Progenitor cell of endocrine pancreas (in vitro differentiated cells): ENCODE measurements around the gene OPHN1. TPM values are rescaled to one million over a fixed set of nuclear protein-coding genes. Genes with fewer than 3 reads are reported as not detected.

Experiments used
- DNase-seq: peaks from one replicate; pipeline ENCODE4 v3.0.0; 2021; ENCODE audit warnings: low spot score; ENCODE audit not compliant: unreplicated experiment
- H3K27ac Mint-ChIP-seq: 2 replicates; pipeline ENCODE4 v1.8.0; 2021; ENCODE audit warnings: mild to moderate bottlenecking, moderate library complexity, mixed read lengths
- H3K27me3 Mint-ChIP-seq: 2 replicates; pipeline ENCODE4 v1.8.0; 2021; ENCODE audit warnings: mixed read lengths
- H3K36me3 Mint-ChIP-seq: 2 replicates; pipeline ENCODE4 v1.8.0; 2022; ENCODE audit warnings: mixed read lengths; ENCODE audit not compliant: insufficient read depth
- H3K4me1 Mint-ChIP-seq: 2 replicates; pipeline ENCODE4 v1.8.0; 2021; ENCODE audit warnings: low read depth, mixed read lengths
- H3K4me3 Mint-ChIP-seq: 2 replicates; pipeline ENCODE4 v1.8.0; 2021; ENCODE audit warnings: low read depth, mild to moderate bottlenecking, moderate library complexity, mixed read lengths
- H3K9me3 Mint-ChIP-seq: 2 replicates; pipeline ENCODE4 v1.8.0; 2021; ENCODE audit warnings: low read depth, mixed read lengths
- CTCF ChIP-seq: fragments of 200-600 bp; sonication (generic); IDR thresholded peaks from one replicate; pipeline ENCODE4 v1.5.0; 2021; ENCODE audit warnings: antibody characterized with exemption, mild to moderate bottlenecking; ENCODE audit not compliant: unreplicated experiment
- total RNA-seq: library from RNA; stranded (reverse); gene quantifications from 2 replicates; pipeline ENCODE4 v1.2.1, GENCODE V29; 2021

Gene OPHN1
- total RNA-seq, 1 donor from 2014 or later = 7.2 TPM

- H3K4me3 Mint-ChIP-seq = no peak overlapping the region
- no peaks in the 10 kb centered on the region for H3K36me3 Mint-ChIP-seq
- H3K4me1 Mint-ChIP-seq = no peaks in the 10 kb centered on the region
- peaks cover 3% of the 10 kb centered on the region for H3K9me3 Mint-ChIP-seq
- H3K27me3 Mint-ChIP-seq = no peaks in the 10 kb centered on the region
- no peak for DNase-seq
- no peak overlapping the region for H3K27ac Mint-ChIP-seq
- TF ChIP-seq CTCF = no peak
Observed at GRCh38 chrX:68451720-68452119, 18.4 kb upstream of the OPHN1 start.

DNA sequence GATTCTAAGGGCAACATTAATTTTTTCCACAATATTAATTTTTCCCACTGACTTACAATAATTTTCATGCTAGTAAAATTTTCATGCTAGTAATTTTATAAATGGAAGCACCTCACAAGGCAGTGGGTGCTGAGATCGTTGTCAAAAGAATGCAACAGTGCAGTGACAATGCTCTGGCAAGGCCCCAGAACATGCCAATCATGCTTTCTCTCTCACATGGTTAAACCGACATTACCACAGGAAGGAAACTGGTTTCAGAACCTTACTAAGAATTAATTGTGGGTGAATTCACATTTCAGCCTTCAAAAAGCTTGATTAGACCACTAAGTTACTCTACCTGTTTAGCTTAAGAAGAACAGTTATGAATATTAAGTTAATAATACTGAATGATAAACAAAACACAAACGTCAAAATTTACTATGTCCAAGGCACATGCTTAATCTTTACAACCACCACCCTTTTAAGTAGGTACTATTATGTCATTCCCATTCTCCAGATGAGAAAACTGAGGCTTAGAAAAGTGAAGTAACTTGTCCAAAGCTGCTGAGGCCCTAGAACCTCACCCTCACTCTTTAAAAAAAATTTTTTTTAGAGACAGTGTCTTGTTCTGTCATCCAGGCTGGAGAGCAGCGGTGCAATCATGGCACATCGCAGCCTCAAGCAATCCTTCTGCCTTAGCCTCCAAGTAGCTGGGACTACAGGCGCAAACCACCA lies 10.0 kb upstream of the OPHN1 start:
- H3K27me3 Mint-ChIP-seq = no peaks in the 10 kb centered on the region
- no peak overlapping the region for H3K27ac Mint-ChIP-seq
- H3K36me3 Mint-ChIP-seq = no peaks in the 10 kb centered on the region
- DNase-seq = no peak
- no peak for TF ChIP-seq CTCF
- H3K4me1 Mint-ChIP-seq = no peaks in the 10 kb centered on the region
- peaks cover 4% of the 10 kb centered on the region for H3K9me3 Mint-ChIP-seq
- H3K4me3 Mint-ChIP-seq = no peak overlapping the region

- H3K4me3 Mint-ChIP-seq = no peak overlapping the region
- no peak overlapping the region for H3K27ac Mint-ChIP-seq
- H3K27me3 Mint-ChIP-seq = no peaks in the 10 kb centered on the region
- H3K36me3 Mint-ChIP-seq = no peaks in the 10 kb centered on the region
- no peaks in the 10 kb centered on the region for H3K4me1 Mint-ChIP-seq
- DNase-seq = no peak
- TF ChIP-seq CTCF = no peak
- H3K9me3 Mint-ChIP-seq = peaks cover 4% of the 10 kb centered on the region
Observed at GRCh38 chrX:68440940-68441339, 7.6 kb upstream of the OPHN1 start.

DNA sequence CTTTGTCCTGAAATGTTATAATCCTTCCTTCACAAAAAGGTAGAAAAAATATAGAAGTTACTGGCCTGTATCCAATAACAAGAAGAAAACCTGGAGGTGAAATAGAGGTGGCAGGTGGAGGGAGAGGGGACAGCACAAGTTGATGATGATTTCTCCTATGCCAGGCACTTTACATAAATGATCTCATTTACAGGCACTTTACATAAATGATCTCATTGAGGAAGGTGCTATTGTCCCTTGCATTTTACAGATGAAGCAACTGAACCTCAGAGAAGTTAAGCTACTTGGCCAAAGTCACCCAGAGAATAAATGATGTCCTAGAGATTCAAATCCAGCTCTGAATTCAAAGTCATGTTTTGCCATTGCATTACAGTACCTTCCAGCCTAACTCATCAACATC lies 7.1 kb upstream of the OPHN1 start:
- no peak for TF ChIP-seq CTCF
- Mint-ChIP-seq H3K27me3 (no peaks in the 10 kb centered on the region), H3K4me1 (no peaks in the 10 kb centered on the region)

GRCh38 chrX:68439341-68439740 lies 6.0 kb upstream of the OPHN1 start:
- no peaks in the 10 kb centered on the region for H3K27me3 Mint-ChIP-seq
- TF ChIP-seq CTCF = no peak
- H3K36me3 Mint-ChIP-seq = no peaks in the 10 kb centered on the region
- peaks cover 7% of the 10 kb centered on the region for H3K9me3 Mint-ChIP-seq
- H3K4me3 Mint-ChIP-seq = no peak overlapping the region
- no peak for DNase-seq
- H3K4me1 Mint-ChIP-seq = peaks cover 2% of the 10 kb centered on the region
- H3K27ac Mint-ChIP-seq = no peak overlapping the region

More for the DNA sequence above, 7.1 kb upstream of the OPHN1 start:
- Mint-ChIP-seq H3K9me3 (peaks cover 4% of the 10 kb centered on the region), H3K36me3 (no peaks in the 10 kb centered on the region), H3K4me3 (no peak overlapping the region), H3K27ac (no peak overlapping the region)
- no peak for DNase-seq
